GM12878 (cell line): ENCODE measurements around the gene GPC6.

Source experiments
- CBX3 ChIP-seq: fragments of 200-600 bp; sonication (generic); IDR thresholded peaks from 2 replicates; pipeline ENCODE4 v1.6.1; 2016; ENCODE audit warnings: low read depth, borderline replicate concordance
- CBX5 ChIP-seq: sonication (generic); IDR thresholded peaks from 2 replicates; pipeline ENCODE4 v1.6.1; 2016; ENCODE audit warnings: low read depth, moderate library complexity, mild to moderate bottlenecking, inconsistent platforms
- EZH2 ChIP-seq: IDR thresholded peaks from 2 replicates; pipeline ENCODE4 v1.6.1; 2012; ENCODE audit warnings: low read depth, mild to moderate bottlenecking, control low read depth, inconsistent platforms, low read length, borderline replicate concordance; ENCODE audit not compliant: control insufficient read depth
- NBN ChIP-seq: fragments of 450-650 bp; IDR thresholded peaks from 2 replicates; pipeline ENCODE4 v1.6.1; 2016
- POLR2A ChIP-seq: IDR thresholded peaks from 2 replicates; pipeline ENCODE4 v1.6.1; 2011; ENCODE audit warnings: low read depth, mild to moderate bottlenecking, low read length
- RAD21 ChIP-seq: IDR thresholded peaks from 2 replicates; pipeline ENCODE4 v1.6.1; 2011; ENCODE audit warnings: mild to moderate bottlenecking, low read depth, low read length, moderate library complexity; ENCODE audit not compliant: insufficient read depth
- SUZ12 ChIP-seq: fragments of 200-600 bp; sonication (generic); IDR thresholded peaks from one replicate; pipeline ENCODE4 v1.6.1; 2018; ENCODE audit warnings: antibody characterized with exemption, mild to moderate bottlenecking; ENCODE audit not compliant: unreplicated experiment
- ZNF274 ChIP-seq: IDR thresholded peaks from one replicate; pipeline ENCODE4 v1.8.0; 2011; ENCODE audit not compliant: insufficient read length, insufficient read depth
- TF ChIP-seq, protein P1 (sequence below), 3 experiments: IDR thresholded peaks in 2 of 3; conservative IDR thresholded peaks in 1 of 3; 2 replicates each; pipeline ENCODE4 v1.5.1; 2011; ENCODE audit warnings: low read depth in 3 of 3, low read length in 3 of 3, mild to moderate bottlenecking in 3 of 3, control low read depth in 2 of 3, moderate library complexity in 2 of 3, inconsistent platforms in 1 of 3, mixed read lengths in 1 of 3; ENCODE audit not compliant: control insufficient read depth in 2 of 3, insufficient read depth in 1 of 3; ENCODE audit errors: extremely low read depth in 1 of 3
- TF ChIP-seq, protein P2 (sequence below): fragments of 450-650 bp; IDR thresholded peaks from 2 replicates; pipeline ENCODE4 v1.6.1; 2018; ENCODE audit warnings: borderline replicate concordance, mild to moderate bottlenecking; ENCODE audit not compliant: partially characterized antibody

DNA sequence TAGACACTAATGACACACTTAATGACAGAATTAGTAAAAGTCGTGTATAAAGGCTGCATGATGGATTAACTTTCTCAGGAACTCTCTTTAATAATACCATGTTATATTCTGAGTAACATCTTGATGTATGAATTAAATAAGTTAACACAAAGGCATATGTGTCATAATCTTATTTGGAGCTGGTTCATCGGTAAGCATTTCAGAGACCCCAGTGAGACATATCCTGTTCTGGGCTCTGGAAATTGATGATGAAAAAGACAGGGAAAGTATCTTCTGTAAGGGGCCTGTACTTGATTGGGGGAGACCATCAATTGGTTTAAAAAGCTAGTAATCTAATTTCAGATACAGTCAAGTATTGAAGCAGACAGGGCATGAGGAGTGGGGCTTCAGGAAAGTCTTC, 547.9 kb downstream of the GPC6 start:
- TF ChIP-seq CBX5 (no peak), POLR2A (no peak), ZNF274 (no peak), CBX3 (no peak), SUZ12 (no peak), RAD21 (no peak), EZH2 (no peak), NBN (no peak)
- TF ChIP-seq, protein P1, sequence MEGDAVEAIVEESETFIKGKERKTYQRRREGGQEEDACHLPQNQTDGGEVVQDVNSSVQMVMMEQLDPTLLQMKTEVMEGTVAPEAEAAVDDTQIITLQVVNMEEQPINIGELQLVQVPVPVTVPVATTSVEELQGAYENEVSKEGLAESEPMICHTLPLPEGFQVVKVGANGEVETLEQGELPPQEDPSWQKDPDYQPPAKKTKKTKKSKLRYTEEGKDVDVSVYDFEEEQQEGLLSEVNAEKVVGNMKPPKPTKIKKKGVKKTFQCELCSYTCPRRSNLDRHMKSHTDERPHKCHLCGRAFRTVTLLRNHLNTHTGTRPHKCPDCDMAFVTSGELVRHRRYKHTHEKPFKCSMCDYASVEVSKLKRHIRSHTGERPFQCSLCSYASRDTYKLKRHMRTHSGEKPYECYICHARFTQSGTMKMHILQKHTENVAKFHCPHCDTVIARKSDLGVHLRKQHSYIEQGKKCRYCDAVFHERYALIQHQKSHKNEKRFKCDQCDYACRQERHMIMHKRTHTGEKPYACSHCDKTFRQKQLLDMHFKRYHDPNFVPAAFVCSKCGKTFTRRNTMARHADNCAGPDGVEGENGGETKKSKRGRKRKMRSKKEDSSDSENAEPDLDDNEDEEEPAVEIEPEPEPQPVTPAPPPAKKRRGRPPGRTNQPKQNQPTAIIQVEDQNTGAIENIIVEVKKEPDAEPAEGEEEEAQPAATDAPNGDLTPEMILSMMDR (IDR thresholded peaks at IDR 0.05 in 2 of 3, conservative IDR thresholded peaks at IDR 0.05 in 1 of 3; ENCODE audit: control insufficient read depth in 2 of 3, extremely low read depth in 1 of 3, insufficient read depth in 1 of 3, low read depth in 3 of 3, low read length in 3 of 3), result no peak
- TF ChIP-seq, protein P2, sequence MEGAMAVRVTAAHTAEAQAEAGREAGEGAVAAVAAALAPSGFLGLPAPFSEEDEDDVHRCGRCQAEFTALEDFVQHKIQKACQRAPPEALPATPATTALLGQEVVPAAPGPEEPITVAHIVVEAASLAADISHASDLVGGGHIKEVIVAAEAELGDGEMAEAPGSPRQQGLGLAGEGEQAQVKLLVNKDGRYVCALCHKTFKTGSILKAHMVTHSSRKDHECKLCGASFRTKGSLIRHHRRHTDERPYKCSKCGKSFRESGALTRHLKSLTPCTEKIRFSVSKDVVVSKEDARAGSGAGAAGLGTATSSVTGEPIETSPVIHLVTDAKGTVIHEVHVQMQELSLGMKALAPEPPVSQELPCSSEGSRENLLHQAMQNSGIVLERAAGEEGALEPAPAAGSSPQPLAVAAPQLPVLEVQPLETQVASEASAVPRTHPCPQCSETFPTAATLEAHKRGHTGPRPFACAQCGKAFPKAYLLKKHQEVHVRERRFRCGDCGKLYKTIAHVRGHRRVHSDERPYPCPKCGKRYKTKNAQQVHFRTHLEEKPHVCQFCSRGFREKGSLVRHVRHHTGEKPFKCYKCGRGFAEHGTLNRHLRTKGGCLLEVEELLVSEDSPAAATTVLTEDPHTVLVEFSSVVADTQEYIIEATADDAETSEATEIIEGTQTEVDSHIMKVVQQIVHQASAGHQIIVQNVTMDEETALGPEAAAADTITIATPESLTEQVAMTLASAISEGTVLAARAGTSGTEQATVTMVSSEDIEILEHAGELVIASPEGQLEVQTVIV, result no peak
